Measurements from ENCODE around the gene ATP6V1E1. TPM values are rescaled to one million over a fixed set of nuclear protein-coding genes. Genes with fewer than 3 reads are reported as not detected.

ATP6V1E1 gene
- total RNA-seq, 1 donor from 2014 or later = 109 TPM

DNA sequence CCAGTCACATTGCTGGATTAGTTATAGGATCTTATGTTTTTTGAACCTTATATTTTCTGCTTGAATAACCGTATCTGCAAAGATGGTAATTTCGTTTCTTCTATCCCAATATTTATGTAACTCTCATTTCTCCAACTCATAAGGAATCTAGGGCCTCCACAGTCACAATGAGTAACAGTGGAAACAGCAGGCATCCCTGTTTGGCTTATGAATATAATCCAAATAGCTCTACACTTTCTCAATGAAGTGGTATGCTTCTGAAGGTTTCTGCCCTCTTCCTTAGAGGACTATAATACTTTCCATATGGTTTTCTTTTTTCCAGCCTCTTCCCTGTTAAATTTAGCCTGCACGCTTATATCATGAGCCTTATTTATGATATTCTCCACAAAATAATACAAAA is 16.5 kb downstream of the ATP6V1E1 start:
- TF ChIP-seq, protein P1, sequence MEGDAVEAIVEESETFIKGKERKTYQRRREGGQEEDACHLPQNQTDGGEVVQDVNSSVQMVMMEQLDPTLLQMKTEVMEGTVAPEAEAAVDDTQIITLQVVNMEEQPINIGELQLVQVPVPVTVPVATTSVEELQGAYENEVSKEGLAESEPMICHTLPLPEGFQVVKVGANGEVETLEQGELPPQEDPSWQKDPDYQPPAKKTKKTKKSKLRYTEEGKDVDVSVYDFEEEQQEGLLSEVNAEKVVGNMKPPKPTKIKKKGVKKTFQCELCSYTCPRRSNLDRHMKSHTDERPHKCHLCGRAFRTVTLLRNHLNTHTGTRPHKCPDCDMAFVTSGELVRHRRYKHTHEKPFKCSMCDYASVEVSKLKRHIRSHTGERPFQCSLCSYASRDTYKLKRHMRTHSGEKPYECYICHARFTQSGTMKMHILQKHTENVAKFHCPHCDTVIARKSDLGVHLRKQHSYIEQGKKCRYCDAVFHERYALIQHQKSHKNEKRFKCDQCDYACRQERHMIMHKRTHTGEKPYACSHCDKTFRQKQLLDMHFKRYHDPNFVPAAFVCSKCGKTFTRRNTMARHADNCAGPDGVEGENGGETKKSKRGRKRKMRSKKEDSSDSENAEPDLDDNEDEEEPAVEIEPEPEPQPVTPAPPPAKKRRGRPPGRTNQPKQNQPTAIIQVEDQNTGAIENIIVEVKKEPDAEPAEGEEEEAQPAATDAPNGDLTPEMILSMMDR (conservative IDR thresholded peaks at IDR 0.05; ENCODE audit: low read depth, low read length) = no peak
- no peak overlapping the region for H3K4me3 ChIP-seq (ENCODE audit: low read depth, low read length)
- no peak for DNase-seq (ENCODE audit: low read depth)

DNA sequence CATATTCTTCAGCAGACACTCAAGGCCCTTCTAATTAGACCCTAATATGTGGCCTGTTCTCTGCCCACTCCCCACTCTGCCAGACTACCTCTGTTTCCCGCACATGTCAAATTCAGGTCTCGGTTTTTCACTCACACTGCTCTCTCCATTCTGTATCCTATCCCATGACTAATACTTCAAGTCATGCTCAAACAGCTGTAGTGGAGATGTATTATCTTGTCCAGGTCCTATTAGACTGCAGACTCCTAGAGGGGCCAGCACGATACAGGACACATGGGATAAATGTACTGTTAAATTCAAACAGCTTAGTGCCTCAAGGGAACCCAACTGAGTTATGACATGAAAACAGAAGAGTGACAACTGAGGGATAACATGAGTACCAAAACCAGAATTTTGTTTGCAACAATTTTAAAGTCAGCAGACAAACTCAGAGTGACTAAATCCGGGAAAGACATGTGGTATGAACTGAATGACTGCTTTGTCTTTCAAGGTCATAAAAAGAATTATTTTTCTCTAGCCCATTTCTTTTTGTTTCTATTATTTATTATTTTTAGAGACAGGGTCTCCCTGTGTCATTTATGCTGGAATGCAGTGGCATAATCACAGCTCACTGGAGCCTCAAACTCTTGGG is 20.5 kb downstream of the ATP6V1E1 start:
- TF ChIP-seq, protein P1 (conservative IDR thresholded peaks at IDR 0.05; ENCODE audit: low read depth, low read length) = no peak
- H3K4me3 ChIP-seq (ENCODE audit: low read depth, low read length) = no peak overlapping the region
- no peak for DNase-seq (ENCODE audit: low read depth)

DNA sequence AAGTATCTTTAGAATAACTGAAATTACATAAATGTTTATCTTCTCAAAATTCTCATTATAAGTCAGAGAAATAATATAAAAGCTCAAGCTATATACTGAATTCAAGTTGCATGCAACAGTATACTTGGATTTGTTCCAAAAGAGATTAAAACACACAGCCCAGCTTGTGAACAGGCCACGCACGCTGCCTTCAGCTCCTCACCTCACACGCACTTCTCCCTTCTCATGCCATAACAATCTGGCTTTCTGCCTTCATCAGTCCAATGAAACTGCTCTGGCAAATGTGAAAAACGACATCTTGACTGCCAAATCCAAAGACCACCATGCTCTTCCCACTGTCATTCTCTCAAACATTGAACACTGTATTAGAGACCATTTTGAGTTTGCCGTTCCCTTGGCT is 22.1 kb downstream of the ATP6V1E1 start:
- TF ChIP-seq, protein P1 (conservative IDR thresholded peaks at IDR 0.05; ENCODE audit: low read depth, low read length) = no peak
- no peak for DNase-seq (ENCODE audit: low read depth)
- H3K4me3 ChIP-seq (ENCODE audit: low read depth, low read length) = no peak overlapping the region

DNA sequence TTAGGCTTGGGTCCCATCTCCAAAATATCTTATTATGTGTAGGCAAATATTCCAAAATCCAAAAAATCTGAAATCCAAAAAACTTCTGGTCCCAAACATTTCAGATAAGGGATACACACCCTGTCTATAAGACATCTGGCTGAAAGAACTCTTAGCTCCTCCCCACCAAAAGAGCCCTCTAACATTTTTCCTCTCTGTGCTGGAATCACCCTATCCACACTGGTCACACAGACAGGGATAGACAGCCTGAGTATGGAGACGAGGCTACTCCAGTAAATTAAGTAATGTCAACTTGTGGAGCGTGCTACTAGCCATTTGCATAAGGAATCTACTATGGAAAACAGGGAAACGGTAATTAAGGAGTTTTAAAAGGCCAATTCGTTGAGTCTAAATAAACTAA is 24.9 kb downstream of the ATP6V1E1 start:
- DNase-seq (ENCODE audit: low read depth) = no peak
- H3K4me3 ChIP-seq (ENCODE audit: low read depth, low read length) = no peak overlapping the region
- TF ChIP-seq, protein P1 (conservative IDR thresholded peaks at IDR 0.05; ENCODE audit: low read depth, low read length) = no peak

DNA sequence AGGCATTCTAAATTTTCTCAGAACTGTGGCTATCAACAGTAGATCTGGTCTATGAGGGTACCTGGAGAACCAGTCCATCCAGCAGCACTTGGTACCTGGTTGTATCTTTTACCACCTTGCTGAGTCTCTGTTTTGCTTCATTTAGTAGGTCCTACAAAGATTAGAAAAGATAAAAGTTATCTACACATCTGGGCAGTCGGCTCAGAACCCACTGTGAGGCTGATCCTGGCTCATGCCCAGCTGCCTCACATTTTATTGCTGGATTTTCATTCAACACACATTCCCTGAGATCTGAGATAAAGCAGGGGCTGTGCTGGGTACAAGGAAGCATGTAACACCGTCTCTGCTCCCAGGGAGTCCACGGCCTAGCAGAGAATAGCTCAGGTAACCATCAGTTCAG is 27.5 kb downstream of the ATP6V1E1 start:
- H3K4me3 ChIP-seq (ENCODE audit: low read depth, low read length) = no peak overlapping the region
- DNase-seq (ENCODE audit: low read depth) = no peak
- TF ChIP-seq, protein P1 (conservative IDR thresholded peaks at IDR 0.05; ENCODE audit: low read depth, low read length) = no peak

DNA sequence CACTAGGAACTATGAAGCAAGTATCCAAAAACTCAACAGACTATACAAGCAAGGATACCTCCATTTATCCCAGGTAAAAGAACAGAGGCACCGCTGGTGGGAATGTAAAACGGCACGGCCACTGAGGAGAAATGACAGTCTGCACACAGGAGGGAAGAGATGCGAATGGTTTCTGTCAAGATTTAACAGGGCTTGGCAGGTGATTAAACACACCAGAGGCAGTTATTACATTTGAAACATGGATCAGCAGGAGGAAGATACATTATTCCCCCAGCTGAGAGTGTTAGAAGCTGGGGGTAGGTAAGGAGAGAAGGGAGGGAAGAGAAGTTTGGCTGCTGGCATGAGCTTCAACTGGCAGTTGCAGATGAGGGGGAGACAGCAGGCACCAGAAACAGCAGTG is 30.2 kb downstream of the ATP6V1E1 start:
- DNase-seq (ENCODE audit: low read depth) = no peak
- TF ChIP-seq, protein P1 (conservative IDR thresholded peaks at IDR 0.05; ENCODE audit: low read depth, low read length) = no peak
- no peak overlapping the region for H3K4me3 ChIP-seq (ENCODE audit: low read depth, low read length)

DNA sequence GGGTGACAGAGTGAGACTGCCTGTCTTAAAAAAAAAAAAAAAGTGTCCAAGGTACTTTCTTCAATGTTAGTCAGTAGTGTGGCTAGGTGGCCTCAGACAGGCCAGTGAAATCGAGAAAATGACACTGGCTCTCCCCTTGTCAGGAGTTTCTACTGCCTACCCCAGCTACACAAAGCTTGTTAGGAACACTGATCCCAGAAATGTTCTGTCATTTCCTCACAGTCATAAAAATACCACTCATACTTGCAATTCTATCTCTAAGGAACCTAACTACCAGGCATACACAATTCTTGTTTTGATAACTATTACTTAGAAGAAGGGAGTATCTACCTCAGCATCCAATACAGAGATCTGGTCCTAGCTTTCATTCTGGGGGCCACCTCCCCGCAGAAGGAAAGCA is 31.3 kb downstream of the ATP6V1E1 start:
- TF ChIP-seq, protein P1 (conservative IDR thresholded peaks at IDR 0.05; ENCODE audit: low read depth, low read length) = no peak
- H3K4me3 ChIP-seq (ENCODE audit: low read depth, low read length) = no peak overlapping the region
- no peak for DNase-seq (ENCODE audit: low read depth)
